PFSK-1 (cell line): ENCODE results near the gene CHST9.

Experiments used
- FOXP2 ChIP-seq: optimal IDR thresholded peaks from 2 replicates; pipeline ENCODE3; 2011; ENCODE audit warnings: borderline replicate concordance, control low read depth, inconsistent platforms; ENCODE audit not compliant: insufficient read depth; ENCODE audit errors: extremely low read length, extremely low read depth
- POLR2AphosphoS5 ChIP-seq: IDR thresholded peaks from 2 replicates; pipeline ENCODE4 v1.6.1; 2012; ENCODE audit warnings: low read depth, mild to moderate bottlenecking, control low read depth, low read length, moderate library complexity
- SIN3A ChIP-seq: IDR thresholded peaks from 2 replicates; pipeline ENCODE4 v1.6.1; 2012; ENCODE audit warnings: mild to moderate bottlenecking, low read length, moderate library complexity, borderline replicate concordance; ENCODE audit not compliant: insufficient read depth
- TAF1 ChIP-seq: IDR thresholded peaks from 2 replicates; pipeline ENCODE4 v1.6.1; 2012; ENCODE audit warnings: low read length, control low read depth, borderline replicate concordance; ENCODE audit not compliant: insufficient read depth
- TF ChIP-seq, protein P1 (sequence below), 2 experiments: IDR thresholded peaks; 2 replicates each; pipeline versions ENCODE4 v1.6.1 to v1.8.0; 2011 to 2012; ENCODE audit warnings: low read depth in 2 of 2, low read length in 2 of 2, control low read depth in 1 of 2, inconsistent platforms in 1 of 2, mild to moderate bottlenecking in 1 of 2, moderate library complexity in 1 of 2; ENCODE audit not compliant: insufficient read depth in 1 of 2

The CHST9 gene

DNA sequence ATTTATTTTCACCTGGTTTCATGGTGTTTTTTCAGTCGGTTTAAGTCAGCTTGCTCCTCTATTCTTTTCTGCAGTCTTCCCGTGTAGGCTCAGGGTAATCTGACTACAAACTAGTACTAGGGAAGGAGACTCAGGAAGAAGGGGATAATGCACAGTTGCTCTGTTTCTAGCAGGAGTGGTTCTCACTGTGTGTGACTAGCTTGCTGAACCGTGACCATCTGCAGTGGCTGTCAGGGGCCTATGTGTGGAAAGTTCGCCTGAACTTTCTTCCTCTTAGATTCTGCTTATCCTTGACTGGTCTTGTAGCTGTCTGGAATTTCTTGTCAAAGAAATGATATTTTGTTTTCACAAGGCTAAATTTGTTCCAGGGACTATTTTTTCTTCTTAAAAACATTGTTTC lies 273.3 kb downstream of the CHST9 start:
- TF ChIP-seq SIN3A (no peak), POLR2AphosphoS5 (no peak), FOXP2 (no peak), TAF1 (no peak)
- TF ChIP-seq, protein P1, sequence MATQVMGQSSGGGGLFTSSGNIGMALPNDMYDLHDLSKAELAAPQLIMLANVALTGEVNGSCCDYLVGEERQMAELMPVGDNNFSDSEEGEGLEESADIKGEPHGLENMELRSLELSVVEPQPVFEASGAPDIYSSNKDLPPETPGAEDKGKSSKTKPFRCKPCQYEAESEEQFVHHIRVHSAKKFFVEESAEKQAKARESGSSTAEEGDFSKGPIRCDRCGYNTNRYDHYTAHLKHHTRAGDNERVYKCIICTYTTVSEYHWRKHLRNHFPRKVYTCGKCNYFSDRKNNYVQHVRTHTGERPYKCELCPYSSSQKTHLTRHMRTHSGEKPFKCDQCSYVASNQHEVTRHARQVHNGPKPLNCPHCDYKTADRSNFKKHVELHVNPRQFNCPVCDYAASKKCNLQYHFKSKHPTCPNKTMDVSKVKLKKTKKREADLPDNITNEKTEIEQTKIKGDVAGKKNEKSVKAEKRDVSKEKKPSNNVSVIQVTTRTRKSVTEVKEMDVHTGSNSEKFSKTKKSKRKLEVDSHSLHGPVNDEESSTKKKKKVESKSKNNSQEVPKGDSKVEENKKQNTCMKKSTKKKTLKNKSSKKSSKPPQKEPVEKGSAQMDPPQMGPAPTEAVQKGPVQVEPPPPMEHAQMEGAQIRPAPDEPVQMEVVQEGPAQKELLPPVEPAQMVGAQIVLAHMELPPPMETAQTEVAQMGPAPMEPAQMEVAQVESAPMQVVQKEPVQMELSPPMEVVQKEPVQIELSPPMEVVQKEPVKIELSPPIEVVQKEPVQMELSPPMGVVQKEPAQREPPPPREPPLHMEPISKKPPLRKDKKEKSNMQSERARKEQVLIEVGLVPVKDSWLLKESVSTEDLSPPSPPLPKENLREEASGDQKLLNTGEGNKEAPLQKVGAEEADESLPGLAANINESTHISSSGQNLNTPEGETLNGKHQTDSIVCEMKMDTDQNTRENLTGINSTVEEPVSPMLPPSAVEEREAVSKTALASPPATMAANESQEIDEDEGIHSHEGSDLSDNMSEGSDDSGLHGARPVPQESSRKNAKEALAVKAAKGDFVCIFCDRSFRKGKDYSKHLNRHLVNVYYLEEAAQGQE (IDR thresholded peaks at IDR 0.05; ENCODE audit: insufficient read depth in 1 of 2, low read depth in 2 of 2, low read length in 2 of 2): no peak

DNA sequence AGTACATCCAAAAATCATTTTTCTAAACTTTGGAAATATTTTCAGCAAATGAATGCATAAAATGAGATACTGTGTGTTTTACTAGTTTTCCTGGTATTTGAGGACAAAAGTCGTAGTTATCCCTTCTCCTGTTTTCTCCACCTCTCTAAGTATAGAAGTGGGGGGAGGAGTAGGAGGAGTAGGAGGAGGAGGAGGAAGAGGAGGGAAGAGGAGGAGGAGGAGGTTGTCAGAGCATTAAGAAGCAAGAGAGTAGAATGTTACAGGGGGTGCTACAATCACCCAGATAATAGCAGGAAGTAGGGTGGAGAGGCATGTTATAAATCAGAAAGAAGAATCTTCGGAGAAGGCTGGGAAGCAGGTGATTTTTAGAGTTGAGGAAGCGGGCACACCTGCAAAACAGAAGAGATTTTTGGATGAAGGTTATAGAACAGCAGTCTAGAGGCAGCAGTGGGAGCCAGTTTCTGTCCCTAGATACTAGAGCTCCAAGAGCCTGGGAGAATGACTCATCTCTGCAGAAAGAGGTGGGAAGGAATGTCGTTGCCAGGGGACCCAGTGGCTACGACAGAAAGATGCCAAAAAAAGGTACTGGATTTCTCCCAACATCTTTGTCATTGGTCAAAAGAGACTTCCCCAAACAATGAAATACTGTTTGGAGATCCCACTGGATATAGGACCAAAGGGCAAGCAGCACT lies 275.4 kb downstream of the CHST9 start:
- TF ChIP-seq SIN3A (no peak), FOXP2 (no peak), TAF1 (no peak), POLR2AphosphoS5 (no peak)
- TF ChIP-seq, protein P1 (IDR thresholded peaks at IDR 0.05; ENCODE audit: insufficient read depth in 1 of 2, low read depth in 2 of 2, low read length in 2 of 2): no peak

DNA sequence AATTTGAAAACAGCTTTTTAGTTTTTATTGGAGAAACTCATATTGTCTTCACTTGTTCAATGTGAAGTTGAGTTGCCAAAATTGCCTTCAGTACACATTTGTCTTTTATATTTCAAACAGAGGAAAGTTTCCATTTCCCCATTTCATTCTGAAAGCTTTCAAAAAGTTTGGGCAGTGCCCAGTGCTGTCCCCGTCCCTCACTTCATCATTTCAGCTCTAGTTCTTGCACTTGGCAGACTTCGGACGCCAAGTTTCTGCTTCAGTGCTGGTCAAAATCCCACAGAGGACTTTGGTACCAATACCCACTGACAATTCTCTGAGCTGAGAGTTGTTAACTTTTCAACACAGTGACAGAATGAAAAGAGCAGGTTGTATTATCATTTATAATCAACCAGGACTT lies 276.2 kb downstream of the CHST9 start:
- TF ChIP-seq FOXP2: no peak
- TF ChIP-seq POLR2AphosphoS5: no peak
- no peak for TF ChIP-seq SIN3A
- no peak for TF ChIP-seq TAF1
- TF ChIP-seq, protein P1 (IDR thresholded peaks at IDR 0.05; ENCODE audit: insufficient read depth in 1 of 2, low read depth in 2 of 2, low read length in 2 of 2): no peak

DNA sequence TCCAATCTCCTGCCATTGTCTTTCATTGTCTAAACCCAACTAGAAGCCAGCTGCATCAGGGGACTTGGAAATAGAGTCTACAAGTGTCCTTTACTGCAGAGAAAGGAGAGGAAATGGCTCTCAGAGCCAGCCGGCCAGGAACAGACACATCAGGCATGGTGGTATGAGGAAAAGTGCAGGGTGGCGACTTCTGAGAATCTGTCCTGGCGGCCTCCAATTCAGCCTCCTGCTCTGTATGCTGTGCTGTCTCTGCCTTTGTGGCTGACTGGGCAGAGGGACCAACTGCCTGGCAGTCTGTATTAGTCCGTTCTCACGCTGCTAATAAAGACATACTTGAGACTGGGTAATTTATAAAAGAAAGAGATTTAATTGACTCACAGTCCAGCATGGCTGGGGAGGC lies 282.8 kb downstream of the CHST9 start:
- TF ChIP-seq, protein P1 (IDR thresholded peaks at IDR 0.05; ENCODE audit: insufficient read depth in 1 of 2, low read depth in 2 of 2, low read length in 2 of 2): no peak
- TF ChIP-seq TAF1 (no peak), POLR2AphosphoS5 (no peak), FOXP2 (no peak), SIN3A (no peak)

DNA sequence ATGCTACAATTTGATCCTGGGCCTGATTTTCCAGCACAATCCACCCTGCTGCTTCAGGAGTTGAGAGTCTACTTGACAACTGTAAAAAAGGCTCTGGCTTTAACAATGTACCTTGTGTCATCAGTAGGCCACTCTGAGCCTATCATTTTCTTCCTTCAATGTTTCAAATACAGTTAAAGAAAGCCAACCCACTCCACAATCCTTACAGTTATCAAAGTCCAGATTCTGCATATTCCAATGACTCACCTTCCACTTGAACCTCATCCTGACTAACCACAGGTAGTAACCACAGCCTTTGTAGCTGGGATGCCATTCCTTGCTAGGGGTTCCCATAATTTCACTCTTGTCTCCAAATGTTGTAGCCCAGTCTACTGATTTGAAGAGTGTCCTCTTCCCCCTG lies 284.1 kb downstream of the CHST9 start:
- TF ChIP-seq POLR2AphosphoS5 (no peak), SIN3A (no peak), TAF1 (no peak), FOXP2 (no peak)
- TF ChIP-seq, protein P1 (IDR thresholded peaks at IDR 0.05; ENCODE audit: insufficient read depth in 1 of 2, low read depth in 2 of 2, low read length in 2 of 2): no peak
